GM21515 (cell line): ENCODE results near the gene SLC37A2.
"Not testable (repeated sequence)": the region's sequence is repeated elsewhere in the genome, so short reads cannot be mapped to it uniquely, and the experiment has no call there.

Experiments
- ATAC-seq: cut with Tn5 transposase; IDR thresholded peaks from one replicate; pipeline ENCODE4 v1.9.1; 2021; ENCODE audit not compliant: unreplicated experiment

SLC37A2 gene

DNA sequence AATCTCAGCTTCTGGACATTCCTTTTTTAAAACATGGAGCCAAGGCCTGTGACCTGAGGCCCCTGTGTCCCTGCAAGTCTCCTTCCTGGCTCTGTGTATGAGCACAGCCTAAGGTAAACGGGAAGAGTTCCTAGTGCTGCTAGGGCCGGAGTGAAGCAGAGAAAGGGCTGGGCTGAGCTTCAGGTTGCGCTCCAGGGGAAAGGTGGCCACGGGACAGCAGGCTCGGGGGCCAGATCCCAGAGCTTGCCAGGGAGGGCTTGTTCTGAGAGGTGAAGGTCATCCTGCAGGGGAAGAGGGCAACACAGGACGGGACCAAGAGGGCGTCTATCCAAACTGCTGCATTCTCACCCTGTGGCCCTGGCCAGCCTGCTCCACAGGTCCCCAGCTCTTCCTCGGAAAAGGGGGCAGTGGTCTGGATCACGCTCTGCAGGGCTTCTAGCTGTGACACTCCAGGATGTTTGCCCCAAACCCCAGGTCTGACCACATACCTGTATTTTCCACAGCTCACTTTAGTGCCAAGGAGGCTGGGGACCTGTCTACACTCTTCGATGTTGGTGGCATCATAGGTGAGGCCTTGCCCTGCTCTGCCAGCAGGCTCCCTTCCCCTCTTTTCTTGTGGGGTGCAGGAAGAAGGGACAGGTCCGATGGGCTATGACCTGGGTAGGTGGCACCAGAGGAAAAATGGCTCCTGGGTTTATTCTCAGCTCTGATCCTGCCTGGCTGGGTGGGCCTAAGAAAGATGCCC, 20.4 kb downstream of the SLC37A2 start:
- ATAC-seq, result no peak

DNA sequence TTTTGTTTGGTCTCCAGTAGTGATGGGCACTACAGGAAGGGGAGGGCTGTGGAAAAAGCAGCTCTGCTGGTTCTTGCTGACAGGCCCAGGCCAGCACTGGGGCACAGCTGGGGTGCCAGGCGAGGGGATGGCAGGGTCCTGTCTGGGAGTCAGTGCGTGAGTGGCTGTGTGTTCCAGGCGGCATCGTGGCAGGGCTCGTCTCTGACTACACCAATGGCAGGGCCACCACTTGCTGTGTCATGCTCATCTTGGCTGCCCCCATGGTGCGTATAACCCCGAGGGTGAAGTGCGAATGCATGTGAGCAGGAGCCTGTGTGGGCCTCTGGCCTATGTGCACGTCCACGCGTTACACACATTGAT, 20.9 kb downstream of the SLC37A2 start:
- no peak for ATAC-seq

- ATAC-seq, result no peak
Observed at GRCh38 chr11:125084761-125085231, 21.7 kb downstream of the SLC37A2 start.

- ATAC-seq, result no peak
Observed at GRCh38 chr11:125085301-125086081, 22.4 kb downstream of the SLC37A2 start.

DNA sequence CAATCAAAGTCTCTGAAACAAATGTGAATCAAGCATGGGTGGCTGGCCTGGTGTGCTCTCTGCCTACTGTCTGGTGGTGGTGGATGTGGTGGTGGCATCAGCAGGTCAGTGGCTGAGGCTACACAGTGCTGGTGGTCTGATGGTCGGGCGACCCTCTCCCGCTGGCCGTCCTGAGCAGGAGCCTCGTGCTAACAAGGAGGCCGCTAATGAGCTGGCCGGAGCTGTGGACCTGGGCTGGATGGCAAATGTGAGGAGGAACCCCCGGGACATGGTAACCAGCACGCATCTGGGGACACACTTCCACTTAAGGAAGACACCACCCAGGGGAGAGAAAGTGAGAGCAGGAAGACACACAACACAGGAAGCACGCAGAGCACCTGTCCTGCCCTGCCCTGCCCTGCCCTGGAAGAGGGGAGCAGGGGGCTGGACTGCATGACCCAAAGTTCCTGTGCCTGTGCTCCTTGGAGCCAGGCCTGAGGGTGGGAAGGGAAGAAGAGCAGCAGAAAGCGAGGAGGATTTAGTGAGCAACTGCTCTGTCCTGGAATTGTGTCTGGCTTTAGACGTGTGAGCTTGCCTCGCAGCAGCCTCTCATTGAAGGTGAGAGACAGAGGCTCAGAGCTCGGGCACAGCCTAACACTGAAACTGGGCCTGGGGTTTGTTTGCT, 23.7 kb downstream of the SLC37A2 start:
- ATAC-seq, result no peak

GRCh38 chr11:125088123-125088522, 25.0 kb downstream of the SLC37A2 start:
- no peak for ATAC-seq

GRCh38 chr11:125088576-125089455, 25.7 kb downstream of the SLC37A2 start:
- ATAC-seq, result no peak

DNA sequence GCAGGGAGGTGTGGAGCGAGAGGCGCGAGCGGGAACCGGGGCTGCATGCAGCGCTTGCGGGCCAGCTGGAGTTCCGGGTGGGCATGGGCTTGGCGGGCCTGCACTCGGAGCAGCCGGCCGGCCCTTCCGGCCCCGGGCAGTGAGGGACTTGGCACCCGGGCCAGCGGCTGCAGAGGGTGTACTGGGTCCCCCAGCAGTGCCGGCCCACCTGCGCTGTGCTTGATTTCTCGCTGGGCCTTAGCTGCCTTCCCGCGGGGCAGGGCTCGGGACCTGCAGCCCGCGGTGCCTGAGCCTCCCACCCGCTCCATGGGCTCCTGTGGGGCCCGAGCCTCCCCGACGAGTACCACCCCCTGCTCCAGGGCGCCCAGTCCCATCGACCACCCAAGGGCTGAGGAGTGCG, 26.4 kb downstream of the SLC37A2 start:
- ATAC-seq, result not testable (repeated sequence)

- ATAC-seq, result not testable (repeated sequence)
Observed at GRCh38 chr11:125090151-125090550, 27.0 kb downstream of the SLC37A2 start.

- no peak for ATAC-seq
Observed at GRCh38 chr11:125090816-125091215, 27.7 kb downstream of the SLC37A2 start.

- no peak for ATAC-seq
Observed at GRCh38 chr11:125091247-125091876, 28.3 kb downstream of the SLC37A2 start.

DNA sequence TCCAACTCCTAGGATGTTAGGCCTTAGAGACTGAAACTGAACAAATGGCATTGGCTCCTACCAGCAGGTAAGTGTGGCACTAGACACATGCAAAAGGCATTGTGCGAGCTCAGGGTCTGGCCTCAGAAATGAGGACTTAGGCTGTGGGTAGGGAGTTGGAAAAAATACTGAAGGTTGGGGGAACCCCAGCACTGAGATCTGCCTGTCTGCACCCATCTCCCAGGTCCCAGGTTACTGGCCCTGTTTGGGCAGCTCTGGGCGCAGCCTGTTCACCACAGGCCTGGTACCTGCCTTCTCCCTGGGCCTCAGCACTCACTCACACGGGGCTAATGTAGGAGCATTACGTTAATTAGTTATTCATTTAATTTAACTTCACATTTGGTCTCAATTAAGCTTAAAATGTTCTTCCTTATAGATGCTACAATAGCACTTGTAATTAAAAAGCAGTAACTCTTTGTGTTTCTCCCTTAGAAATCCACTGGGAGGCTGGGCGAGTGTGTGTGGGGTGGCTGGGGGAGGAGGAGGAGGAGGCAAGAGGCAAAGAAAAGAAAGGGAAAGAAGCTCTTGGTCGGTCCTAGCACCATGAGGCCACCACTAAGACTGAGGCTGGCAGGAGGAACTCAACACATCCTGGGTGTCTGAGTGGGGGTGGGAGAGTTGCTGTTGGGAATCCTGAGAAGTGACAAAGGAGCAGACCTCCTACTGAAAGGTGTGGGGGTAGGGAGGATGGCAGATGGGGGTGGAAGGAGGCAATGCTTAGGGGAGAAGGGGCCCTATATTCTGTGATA, 29.0 kb downstream of the SLC37A2 start:
- no peak for ATAC-seq

DNA sequence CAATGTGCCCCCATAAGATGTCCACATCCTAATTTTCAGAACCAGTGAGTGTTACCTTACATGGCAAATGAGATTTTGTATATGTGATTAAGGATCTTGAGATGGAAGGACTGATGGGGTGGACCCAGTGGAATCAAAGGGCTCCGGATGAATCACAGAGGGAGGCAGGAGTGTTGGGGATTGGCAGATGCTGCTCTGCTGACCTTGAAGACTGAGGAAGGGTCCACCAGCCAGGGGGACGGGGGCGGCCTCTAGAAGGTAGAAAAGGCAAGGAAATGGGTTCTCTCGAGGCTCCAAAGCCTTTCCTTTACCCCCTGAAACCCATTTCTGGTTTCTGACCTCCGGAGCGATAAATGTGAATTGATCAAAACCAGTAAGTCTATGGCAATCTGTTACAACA, 29.6 kb downstream of the SLC37A2 start:
- ATAC-seq, result no peak

GRCh38 chr11:125093502-125093901, 30.4 kb downstream of the SLC37A2 start:
- no peak for ATAC-seq

DNA sequence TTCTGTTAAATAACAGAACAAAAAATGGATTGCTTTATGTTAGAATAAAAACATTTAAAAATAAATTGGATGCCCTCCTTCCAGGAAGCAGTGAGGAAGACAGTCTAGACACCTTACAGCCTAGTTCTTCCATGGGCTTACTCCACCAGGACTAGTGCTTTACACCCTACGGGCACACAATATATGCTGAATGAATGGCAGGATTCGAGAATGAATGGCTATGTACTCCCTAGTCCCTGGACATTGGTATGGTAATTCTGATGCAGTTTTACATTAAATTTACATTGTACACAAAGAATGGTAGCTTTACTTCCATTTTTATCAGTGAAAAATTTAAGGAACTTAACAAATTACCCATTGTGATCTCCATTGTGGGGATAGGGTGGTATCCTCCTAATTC, 31.6 kb downstream of the SLC37A2 start:
- no peak for ATAC-seq

DNA sequence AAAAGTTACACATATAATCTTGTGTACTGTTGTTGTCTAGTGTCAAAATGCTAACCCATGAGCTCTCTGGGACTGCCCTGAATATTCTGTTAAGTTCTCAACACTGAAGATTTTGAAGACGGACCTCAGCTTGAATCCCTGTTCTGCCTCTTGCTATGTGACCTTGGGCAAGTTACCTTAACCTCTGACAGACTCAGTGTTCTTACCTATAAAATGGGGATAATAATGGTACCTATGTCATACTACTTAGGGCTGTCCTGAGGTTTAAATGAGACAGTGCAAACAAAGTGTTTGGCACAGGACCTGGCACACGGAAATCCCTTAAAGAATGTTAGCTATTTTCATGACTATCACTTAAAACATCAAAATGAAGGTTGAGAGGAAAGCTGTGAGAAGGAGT, 37.0 kb downstream of the SLC37A2 start:
- ATAC-seq, result no peak

DNA sequence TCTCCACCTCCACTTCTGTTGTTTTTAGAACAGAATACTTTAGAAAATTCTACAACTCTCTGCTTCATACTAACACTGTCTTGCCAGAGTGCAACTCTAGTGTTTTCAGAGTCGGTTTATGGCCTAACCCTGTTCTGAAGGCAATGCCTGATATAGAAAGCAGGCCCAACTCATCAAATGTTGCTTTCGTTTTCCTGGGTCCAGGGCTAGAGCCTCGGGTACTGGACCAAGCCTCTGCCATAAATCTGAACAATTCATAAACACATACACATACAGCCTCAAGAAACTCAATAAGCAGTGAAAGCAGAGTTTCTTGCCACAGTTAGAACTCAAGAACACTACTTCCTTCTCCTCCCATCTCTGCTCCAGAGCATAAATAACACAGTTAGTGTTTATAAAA, 38.5 kb downstream of the SLC37A2 start:
- no peak for ATAC-seq

DNA sequence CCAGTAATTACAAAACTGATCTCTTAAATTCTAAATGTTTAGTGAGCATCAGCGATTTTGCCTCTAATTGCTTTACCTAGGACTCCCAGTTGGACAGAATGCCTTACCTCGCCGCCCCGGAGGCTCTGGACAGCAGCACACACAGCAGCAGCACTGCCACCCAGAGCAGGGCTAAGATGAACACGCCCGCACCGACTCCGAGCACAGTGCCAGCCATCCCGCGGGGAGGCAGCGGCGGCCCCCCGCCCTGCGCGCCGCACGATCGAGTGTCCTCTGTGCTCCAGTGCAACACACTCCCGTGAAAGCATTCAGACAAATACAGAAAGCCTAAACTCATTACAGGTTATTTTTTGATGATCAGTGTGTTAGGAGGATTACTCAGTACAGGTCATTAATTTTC, 38.9 kb downstream of the SLC37A2 start:
- no peak for ATAC-seq

DNA sequence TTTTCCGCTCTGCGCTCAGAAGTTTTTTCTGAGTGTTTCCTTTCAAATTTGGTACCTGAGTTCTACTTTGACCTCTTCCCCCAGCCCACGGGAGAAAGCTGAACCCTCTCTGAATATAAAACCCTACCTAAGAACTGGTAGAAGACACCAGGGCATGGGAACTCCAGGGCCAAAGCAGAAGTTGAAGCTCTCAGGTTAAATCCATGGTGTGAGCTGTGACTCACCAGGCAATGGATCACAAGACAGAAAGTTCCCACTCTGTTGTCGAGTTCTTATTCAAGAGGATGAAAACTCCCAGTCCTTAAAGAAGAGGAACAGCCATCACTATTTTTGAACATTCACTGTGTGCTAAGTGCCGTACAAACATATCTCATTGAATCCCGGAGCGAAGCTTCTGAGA, 39.4 kb downstream of the SLC37A2 start:
- no peak for ATAC-seq

GRCh38 chr11:125105926-125106325, 42.8 kb downstream of the SLC37A2 start:
- ATAC-seq, result no peak
